Stimulated activated CD4-positive, alpha-beta T cell treated with anti-CD3 and anti-CD28 coated beads, TNF-alpha, amount 100 ng/mL, for 4 hours (primary cell): Measurements from ENCODE around the gene PTCRA.
"Not testable (repeated sequence)": the region's sequence is repeated elsewhere in the genome, so short reads cannot be mapped to it uniquely, and the experiment has no call there.

Experiments
- DNase-seq, 3 experiments: peaks; one replicate each; pipeline ENCODE4 v3.0.0-alpha.2; 2020; ENCODE audit warnings: low read depth in 3 of 3

The PTCRA gene

DNA sequence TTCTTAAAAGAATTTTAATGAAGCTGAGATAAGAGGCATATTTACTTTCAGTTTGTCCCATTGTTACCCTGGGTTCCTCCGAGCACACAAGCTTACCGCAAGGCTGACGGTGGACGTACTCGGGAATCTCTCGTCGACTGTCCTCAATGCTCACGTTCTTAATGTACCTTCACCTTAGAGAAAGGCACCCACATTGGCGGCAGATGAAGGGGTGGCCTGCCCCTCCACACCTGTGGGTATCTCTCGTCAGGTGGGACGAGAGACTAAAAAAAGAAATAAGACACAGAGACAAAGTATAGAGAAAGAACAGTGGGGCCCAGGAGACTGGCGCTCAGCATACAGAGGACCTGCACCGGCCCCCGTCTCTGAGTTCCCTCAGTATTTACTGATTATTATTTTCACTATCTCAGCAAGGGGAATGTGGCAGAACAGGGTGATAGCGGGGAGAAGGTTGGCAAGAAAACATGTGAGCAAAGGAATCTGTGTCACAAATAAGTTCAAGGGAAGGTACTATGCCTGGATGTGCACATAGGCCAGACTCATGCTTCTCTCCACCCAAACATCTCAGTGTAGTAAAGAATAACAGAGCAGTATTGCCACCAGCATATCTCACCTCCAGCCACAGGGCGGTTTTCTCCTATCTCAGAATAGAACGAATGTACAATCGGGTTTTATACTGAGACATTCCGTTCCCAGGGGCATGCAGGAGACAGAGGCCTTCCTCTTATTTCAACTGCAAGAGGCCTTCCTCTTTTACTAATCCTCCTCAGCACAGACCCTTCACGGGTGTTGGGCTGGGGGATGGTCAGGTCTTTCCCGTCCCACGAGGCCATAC lies 13.2 kb upstream of the PTCRA start:
- DNase-seq, result not testable (repeated sequence)

DNA sequence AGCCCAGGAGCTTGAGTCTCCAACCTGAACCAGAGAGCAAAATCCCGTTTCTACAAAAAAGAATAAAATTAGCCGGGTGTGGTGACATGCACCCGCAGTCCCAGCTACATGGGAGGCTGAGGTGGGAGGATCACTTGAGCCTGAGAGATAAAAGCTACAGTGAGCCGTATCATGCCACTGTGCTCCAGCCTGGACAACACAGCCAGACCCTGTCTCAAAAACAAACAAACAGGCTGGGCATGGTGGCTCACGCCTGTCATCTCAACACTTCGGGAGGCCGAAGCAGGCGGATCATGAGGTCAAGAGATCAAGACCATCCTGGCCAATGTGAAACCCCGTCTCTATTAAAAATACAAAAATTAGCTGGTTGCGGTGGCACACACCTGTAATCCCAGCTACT lies 11.4 kb upstream of the PTCRA start:
- DNase-seq, result no peak

DNA sequence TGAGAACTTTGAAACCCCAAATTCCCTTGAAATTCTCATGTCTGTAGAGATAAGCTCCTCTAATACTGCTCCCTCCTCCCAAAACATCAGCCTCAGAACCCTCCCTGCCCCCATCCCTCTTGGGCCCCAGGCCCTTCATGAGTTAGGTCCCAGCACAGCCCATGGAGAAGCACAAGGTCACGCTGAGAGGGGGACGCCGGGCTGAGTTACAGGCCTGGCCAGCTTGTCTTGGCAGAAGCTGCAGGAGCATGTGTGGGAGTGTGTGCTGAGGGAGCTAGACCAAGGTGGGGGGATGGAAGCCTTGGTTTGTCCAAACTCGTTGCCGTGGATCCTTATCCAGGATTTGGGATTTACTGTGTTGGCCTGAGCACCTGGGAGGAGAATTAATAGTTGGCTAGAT lies 8.5 kb upstream of the PTCRA start:
- DNase-seq, result no peak

DNA sequence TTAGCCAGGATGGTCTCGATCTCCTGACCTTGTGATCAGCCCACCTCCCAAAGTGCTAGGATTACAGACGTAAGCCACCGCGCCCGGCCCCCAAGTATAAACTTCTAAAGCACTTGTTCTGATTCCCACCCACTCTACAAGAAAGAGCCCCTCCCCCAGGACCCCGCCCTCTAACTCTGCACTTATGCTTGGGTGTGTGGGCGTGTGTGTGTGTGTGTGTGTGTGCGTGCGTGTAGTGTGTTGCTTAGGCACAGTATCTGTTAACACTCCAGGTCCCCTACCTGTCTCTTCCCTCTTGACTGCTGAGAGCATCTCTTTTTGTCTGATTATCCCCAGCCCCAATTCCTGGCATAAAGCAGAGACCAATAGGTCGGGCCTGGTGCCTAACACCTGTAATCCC lies 6.0 kb upstream of the PTCRA start:
- no peak for DNase-seq

DNA sequence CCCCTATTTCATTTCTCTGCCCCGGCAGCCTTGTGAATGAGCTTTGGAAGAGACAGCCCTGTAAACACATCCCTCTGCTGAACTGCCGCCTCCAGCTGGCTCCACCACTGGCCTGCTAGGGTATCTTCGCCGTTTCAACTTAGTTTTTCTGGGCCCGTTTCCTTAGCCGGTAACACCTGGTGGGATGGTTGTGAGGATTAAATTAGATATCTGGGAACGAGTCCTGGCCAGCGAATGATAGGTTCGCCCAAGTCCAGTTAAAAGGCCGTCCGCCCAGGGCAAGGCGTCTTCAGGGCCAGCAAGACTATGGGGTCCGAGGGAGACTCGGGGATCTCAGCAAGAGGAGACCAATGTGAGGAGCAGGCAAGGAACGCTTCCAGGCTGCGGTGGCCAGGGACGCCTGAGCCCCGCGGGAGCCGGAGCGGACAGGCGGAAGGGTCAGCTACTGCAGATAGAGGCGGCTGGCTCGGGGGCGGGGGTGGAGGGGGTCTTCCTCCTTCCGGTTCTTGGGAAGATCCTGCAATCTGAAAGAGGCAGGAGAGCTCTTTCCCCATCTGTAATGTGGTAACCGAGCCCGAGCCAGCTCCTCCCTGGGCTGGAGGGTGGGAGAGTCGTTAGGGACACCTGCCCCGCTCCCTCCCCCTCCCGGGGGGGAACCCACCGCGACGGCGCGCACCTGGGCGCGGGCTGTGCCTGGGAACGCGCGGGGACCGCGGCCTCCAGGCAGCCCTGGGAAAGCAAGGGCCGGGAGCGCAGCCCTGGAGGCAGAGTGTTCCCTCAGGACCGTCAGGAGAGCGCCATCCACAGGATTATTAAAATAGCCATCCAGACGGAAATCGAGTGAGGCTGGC lies 4.5 kb upstream of the PTCRA start:
- no peak for DNase-seq

DNA sequence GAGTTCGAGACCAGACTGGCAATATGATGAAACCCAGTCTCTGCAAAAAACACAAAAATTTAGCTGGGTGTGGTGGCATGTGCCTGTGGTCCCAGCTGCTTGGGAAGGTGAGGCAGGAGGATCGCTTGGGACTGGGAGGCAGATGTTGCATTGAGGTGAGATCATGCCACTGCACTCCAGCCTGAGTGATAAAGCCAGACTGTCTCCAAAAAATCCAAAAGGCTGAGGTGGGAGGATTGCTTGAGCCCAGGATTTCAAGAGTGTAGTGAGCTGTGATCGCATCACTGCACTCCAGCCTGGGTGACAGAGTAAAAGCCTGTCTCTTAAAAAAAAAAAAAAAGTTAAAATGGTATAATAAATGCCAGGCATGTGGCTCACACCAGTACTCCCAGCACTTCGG lies 1.3 kb upstream of the PTCRA start:
- DNase-seq, result no peak

DNA sequence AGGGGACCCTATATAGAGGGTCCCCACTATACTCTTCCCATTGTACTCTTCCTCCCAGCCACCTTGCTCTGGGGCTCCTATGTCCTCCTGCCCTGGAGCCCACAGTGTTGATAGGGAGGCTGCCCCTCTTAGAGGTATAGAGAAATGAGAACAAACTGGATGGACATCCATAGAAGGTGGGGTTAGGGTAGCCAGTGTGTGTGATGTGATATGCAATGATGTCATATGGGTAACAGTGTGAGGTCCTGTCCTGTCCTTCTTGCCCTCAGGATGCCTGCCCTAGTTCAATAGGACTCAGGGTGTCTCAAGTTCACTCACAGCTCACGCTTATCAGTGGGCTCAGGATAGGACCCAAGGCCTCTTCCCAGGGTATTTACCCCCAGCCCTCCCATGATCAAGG lies 435 bp downstream of the PTCRA start:
- no peak for DNase-seq

DNA sequence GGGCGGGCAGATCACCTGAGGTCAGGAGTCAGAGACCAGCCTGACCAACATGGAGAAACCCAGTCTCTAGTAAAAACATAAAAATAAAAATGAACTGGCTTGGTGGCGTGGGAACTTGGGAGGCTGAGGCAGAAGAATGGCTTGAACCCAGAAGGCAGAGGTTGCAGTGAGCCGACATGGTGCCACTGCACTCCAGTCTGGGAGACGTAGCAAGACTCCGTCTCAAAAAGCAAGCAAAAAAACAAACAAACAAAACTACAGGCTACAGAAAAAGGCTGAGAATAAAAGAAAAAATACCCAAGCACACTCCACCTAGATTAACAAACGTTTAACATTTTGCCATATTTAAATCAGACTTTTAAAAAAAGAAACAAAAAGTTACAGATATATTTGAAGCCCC lies 5.9 kb downstream of the PTCRA start:
- DNase-seq, result no peak

DNA sequence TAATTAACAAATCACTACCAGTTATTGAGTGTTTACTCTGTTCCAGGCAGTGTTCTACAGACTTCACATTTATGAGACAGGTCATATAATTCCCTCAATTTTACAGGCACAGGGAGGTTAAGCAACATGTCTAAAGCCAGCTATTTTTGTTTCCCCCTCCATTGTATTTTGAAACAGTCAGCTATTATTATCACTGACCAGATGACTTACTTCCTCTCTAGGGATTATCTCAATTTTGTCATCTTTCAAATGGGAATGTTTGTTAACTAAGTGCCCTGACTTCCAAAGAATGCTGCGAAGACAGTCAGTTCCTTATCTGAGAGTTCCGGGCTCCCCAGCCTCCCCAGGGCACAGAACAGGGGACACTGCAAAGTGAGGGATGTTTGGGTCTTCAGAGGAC lies 7.8 kb downstream of the PTCRA start:
- DNase-seq, result no peak

DNA sequence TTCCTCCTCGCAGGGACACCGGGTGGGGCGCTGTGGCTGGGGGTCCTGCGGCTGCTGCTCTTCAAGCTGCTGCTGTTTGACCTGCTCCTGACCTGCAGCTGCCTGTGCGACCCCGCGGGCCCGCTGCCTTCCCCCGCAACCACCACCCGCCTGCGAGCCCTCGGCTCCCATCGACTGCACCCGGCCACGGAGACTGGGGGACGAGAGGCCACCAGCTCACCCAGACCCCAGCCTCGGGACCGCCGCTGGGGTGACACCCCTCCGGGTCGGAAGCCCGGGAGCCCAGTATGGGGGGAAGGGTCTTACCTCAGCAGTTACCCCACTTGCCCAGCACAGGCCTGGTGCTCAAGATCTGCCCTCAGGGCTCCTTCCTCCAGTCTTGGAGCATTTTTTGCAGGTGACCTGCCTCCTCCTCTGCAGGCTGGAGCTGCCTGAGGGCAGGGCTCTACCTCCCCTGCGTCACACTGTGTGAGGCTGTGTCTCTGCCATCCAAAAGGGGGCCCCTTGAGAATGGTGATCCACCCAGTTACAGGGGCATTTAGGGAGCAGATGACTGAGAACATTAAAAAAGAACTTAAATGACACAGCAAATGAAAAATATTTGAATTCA lies 9.5 kb downstream of the PTCRA start:
- no peak for DNase-seq

DNA sequence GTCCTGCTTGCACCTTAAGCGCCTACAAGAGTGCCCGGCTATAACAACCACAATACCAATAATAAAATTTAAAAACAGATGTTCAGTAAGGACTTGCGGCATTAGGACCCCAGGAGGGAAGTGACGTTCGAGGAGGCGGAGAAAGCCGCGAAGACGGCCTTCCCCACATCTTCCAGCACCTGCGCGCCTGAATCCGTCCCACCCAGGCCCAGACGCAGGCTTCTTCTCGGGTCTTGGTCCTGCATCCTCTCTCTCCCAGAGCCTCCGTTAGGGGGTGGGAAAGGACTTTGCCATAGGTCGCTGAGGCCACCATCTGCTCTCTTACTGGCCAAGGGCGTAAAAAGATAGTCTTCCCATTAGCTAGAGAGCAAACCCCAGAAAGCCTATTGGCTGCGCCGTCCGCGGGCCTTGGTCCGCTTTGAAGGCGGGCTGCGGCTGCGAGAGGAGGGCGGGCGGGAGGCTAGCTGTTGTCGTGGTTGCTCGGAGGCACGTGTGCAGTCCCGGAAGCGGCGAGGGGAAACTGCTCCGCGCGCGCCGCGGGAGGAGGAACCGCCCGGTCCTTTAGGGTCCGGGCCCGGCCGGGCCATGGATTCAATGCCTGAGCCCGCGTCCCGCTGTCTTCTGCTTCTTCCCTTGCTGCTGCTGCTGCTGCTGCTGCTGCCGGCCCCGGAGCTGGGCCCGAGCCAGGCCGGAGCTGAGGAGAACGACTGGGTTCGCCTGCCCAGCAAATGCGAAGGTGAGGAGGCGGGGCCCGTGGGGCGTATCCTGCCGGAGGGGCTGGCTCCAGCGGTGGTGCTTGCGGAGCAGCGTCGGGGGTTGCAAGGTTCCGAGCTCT lies 13.3 kb downstream of the PTCRA start, which contains the start of gene CNPY3:
Gene CNPY3 (plus strand): TSS at position 495 of the 835 bp plus-strand sequence. CDS start 91 bp downstream, at position 586.
- peak; percentile 74 to 82 (median 74) for DNase-seq

DNA sequence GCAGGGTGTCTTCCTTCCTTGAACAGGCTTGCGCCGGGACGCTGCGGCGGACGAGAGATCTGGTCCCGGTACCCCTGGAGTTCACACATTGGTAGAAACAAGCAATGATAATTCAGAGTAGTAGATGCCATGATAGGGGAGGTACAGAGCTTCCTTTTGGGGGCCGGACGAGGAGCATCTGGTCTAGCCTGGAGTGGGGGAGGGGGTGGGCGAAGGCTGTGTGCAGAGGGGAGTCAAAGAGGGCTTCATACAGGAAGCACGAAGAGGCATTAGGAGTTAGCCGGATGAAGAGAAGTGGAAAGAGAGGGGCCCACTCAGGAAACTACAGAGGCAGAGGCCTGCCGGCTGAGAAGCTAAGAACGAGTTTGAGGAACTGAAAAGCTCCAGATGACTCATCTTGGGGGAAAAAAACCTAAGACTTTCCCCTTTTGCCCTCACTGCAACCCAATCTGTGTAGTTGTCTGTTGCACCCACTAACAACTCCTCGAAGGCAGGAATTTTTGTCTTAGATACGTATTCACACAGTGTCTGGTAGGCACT lies 14.0 kb downstream of the PTCRA start:
- peak; percentile 30 to 36 (median 36) for DNase-seq

DNA sequence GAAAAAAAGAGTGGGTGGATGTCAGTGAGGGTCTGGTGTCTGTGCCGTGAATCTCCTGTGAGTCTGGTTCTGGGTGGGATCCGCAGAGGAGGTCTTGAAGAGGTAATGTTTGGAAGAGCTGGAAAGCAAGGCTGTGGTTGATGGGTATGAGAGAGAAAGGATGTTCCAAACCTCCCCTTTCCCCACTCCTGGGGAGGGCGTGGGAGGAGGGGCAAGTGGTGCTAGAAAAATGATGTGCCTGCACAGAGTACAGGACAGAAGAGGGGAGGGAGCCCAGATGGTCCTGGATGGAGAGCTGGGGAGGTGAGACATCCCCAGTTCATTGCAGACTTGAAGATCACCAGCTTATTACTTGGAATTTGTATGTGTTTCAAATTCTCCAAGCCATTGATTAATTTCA lies 16.6 kb downstream of the PTCRA start:
- DNase-seq, result no peak

DNA sequence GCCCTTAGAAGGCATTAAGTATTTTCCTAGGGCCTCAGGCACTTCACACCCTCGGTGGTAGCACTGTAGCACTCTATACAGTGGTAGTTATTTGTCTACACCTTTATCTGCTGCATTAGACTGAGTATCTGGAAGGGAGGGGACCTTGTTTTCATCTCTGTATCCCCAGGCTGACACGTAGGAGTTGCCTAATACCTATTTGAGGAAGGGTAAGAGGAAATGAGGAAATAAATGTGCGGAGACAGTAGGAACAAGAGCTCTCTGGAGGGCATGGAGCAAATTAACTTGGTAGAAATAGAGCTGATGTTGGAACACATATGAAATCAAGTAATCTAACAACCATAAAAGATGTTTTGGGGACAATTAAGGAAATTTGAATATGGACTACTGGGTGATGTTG lies 17.4 kb downstream of the PTCRA start:
- no peak for DNase-seq

DNA sequence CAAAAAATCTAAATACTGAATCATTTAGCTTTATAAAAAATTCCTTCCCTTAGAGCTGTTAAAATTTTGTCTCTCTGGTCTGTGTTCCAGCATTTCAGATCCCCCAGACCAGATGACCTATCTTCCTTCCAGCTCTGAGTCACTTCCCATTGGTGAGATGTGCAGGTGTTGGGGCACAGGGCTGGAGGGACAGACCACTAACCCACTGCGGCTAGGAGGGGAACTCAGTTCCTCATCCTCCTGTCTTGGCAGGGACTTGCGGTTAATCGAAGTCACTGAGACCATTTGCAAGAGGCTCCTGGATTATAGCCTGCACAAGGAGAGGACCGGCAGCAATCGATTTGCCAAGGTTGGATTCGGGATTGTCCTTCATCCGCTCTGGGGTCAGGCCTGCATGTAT lies 19.5 kb downstream of the PTCRA start:
- no peak for DNase-seq

DNA sequence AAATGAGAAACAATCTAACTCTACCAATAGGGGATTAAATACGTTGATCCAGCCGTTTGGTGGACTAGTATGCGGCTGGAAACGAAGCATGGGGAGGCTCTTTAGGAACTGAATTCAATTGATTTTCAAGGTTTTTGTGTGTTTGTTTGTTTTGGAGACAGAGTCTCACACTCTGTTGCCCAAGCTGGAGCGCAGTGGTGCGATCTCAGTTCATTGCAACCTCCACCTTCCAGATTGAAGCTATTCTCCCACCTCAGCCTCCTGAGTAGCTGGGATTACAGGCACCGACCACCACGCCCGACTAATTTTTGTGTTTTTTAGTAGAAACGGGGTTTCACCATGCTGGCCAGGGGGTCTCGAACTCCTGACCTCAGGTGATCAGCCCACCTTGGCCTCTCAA lies 20.5 kb downstream of the PTCRA start:
- DNase-seq, result no peak

DNA sequence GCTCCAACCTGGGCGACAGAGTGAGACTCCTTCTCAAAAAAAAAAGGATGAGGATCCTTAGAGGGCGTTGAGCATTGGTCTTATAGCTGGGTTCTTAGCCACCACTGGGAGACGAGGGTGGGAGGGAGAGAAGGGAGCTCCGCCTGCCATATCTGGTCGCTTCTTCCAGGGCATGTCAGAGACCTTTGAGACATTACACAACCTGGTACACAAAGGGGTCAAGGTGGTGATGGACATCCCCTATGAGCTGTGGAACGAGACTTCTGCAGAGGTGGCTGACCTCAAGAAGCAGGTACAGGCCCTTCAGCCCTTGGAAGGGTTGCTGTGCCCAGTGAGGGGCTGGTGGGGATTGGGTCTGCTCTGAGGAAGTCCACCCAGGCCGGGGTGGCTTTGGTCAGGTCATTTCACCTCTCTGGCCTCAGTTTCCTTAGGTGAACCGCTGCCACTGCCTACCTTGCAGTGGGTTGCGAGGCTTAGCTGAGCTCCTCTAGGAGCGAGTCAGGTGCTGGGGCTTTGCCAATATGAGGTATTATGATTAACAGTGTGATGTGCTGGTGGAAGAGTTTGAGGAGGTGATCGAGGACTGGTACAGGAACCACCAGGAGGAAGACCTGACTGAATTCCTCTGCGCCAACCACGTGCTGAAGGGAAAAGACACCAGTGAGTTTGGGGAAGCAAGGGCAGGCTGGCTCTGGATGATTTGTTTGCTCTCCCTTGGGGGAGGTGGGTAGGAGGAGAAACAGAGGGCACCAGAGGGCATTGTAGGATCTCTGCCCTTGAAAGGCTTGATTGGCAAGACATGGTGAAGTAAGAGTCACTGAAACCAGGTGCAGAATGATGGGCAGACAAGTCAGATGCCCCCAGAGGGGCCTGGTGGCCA lies 21.9 kb downstream of the PTCRA start:
- no peak for DNase-seq

DNA sequence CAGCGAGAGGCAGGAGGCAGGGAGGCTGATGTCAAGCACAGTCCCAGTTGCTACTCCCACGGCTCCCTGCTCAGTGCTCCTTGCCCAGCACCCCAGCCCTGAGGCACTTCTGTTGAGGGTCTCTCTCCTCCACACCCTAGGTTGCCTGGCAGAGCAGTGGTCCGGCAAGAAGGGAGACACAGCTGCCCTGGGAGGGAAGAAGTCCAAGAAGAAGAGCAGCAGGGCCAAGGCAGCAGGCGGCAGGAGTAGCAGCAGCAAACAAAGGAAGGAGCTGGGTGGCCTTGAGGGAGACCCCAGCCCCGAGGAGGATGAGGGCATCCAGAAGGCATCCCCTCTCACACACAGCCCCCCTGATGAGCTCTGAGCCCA lies 22.6 kb downstream of the PTCRA start:
- DNase-seq, result no peak

DNA sequence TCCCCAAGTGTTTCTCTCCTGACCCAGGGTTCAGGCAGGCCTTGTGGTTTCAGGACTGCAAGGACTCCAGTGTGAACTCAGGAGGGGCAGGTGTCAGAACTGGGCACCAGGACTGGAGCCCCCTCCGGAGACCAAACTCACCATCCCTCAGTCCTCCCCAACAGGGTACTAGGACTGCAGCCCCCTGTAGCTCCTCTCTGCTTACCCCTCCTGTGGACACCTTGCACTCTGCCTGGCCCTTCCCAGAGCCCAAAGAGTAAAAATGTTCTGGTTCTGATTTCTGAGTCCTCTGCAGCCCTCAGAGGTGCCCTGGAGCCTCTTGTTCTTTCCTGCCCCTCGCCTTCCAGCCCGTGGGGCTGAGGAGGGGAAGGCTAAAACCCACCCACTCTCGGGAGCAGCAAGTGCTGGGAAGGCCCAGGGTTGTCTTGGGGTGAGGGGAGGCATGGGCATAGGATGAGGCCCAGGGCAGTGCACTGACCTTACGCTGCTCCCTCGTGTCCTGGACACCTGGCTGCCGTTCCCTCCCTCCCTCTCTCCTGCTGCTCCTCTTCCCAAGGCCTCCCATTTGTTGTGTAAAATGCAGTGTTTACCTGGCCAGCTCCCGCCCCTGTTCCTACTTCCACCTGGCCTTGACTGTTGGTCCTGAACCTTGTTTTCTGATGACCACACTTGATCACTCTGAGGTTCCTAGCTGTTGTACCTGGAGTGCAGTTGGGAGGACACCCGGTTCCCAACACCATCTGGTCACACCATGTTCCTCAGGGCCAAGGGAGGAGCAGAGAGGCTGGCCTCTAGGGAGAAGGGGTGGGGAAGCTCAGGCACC lies 23.3 kb downstream of the PTCRA start:
- DNase-seq, result no peak

DNA sequence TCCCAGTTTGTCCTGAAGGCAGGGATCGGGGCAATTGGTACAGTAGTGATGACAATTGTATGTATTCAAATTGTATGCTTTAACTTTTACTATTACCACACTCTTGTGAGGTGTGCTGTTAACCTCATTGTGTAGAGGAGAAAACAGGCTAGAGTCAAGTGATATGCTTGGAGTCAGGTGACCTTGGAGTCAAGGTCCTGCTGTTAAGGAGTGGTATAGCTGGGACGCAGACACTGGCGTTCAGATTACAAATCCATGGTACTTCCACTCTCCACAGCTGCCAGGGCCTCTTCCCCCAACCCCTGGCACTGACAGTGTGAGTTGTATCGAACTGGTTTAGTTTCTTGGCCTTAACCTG lies 23.9 kb downstream of the PTCRA start:
- no peak for DNase-seq
